ENCODE data around the gene MYL7. TPM values are rescaled to one million over a fixed set of nuclear protein-coding genes. Genes with fewer than 3 reads are reported as not detected.

The MYL7 gene
- polyA plus RNA-seq, 2 of the 4 experiments (the other 2 are of a cell fraction): not detected

GRCh38 chr7:44117801-44118429, 23.2 kb downstream of the MYL7 start:
- WGBS (ENCODE audit: missing lambda C conversion rate): 90% methylated on average over 13 of the region's 13 CpGs
- Histone ChIP-seq H3K9me3 (no peaks in the 10 kb centered on the region), H3K27ac (no peak overlapping the region), H3K4me1 (peaks cover 12% of the 10 kb centered on the region), H3K4me2 (no peak overlapping the region), H3K4me3 (no peak overlapping the region)
- TF ChIP-seq FOSB (CRISPR knock-in tag; IDR thresholded peaks at IDR 0.05): no peak
- TF ChIP-seq, protein P1, sequence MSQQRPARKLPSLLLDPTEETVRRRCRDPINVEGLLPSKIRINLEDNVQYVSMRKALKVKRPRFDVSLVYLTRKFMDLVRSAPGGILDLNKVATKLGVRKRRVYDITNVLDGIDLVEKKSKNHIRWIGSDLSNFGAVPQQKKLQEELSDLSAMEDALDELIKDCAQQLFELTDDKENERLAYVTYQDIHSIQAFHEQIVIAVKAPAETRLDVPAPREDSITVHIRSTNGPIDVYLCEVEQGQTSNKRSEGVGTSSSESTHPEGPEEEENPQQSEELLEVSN (IDR thresholded peaks at IDR 0.05; ENCODE audit: borderline replicate concordance, low read depth): no peak
- TF ChIP-seq HOXB13 (CRISPR knock-in tag; IDR thresholded peaks at IDR 0.05; ENCODE audit: low read depth): no peak
- no peak for TF ChIP-seq EHMT2 (IDR thresholded peaks at IDR 0.05; ENCODE audit: low read depth)
- no peak for TF ChIP-seq MAZ (IDR thresholded peaks at IDR 0.05; ENCODE audit: borderline replicate concordance, low read depth, low read length)
- TF ChIP-seq, protein P2, sequence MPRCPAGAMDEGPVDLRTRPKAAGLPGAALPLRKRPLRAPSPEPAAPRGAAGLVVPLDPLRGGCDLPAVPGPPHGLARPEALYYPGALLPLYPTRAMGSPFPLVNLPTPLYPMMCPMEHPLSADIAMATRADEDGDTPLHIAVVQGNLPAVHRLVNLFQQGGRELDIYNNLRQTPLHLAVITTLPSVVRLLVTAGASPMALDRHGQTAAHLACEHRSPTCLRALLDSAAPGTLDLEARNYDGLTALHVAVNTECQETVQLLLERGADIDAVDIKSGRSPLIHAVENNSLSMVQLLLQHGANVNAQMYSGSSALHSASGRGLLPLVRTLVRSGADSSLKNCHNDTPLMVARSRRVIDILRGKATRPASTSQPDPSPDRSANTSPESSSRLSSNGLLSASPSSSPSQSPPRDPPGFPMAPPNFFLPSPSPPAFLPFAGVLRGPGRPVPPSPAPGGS (IDR thresholded peaks at IDR 0.05): no peak
- TF ChIP-seq HOXB5 (CRISPR knock-in tag; IDR thresholded peaks at IDR 0.05): no peak
- no peak for TF ChIP-seq PHF8 (IDR thresholded peaks at IDR 0.05; ENCODE audit: borderline replicate concordance, low read depth)
- no peak for TF ChIP-seq TP53 (CRISPR knock-in tag; IDR thresholded peaks at IDR 0.05)
- TF ChIP-seq ZSCAN20 (CRISPR knock-in tag; IDR thresholded peaks at IDR 0.05): no peak
- TF ChIP-seq RAD21 (conservative IDR thresholded peaks at IDR 0.05 in 1 of 2, IDR thresholded peaks at IDR 0.05 in 1 of 2): no peak
- no peak for TF ChIP-seq ESRRA (IDR thresholded peaks at IDR 0.05; ENCODE audit: borderline replicate concordance, low read length)
- TF ChIP-seq HOXA7 (CRISPR knock-in tag; IDR thresholded peaks at IDR 0.05): no peak
- TF ChIP-seq, protein P3, sequence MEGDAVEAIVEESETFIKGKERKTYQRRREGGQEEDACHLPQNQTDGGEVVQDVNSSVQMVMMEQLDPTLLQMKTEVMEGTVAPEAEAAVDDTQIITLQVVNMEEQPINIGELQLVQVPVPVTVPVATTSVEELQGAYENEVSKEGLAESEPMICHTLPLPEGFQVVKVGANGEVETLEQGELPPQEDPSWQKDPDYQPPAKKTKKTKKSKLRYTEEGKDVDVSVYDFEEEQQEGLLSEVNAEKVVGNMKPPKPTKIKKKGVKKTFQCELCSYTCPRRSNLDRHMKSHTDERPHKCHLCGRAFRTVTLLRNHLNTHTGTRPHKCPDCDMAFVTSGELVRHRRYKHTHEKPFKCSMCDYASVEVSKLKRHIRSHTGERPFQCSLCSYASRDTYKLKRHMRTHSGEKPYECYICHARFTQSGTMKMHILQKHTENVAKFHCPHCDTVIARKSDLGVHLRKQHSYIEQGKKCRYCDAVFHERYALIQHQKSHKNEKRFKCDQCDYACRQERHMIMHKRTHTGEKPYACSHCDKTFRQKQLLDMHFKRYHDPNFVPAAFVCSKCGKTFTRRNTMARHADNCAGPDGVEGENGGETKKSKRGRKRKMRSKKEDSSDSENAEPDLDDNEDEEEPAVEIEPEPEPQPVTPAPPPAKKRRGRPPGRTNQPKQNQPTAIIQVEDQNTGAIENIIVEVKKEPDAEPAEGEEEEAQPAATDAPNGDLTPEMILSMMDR (IDR thresholded peaks at IDR 0.05): no peak
- TF ChIP-seq HEYL (CRISPR knock-in tag; IDR thresholded peaks at IDR 0.05): no peak
- DNase-seq (ENCODE audit: low read depth in 1 of 2, low spot score in 1 of 2) (no peak), ATAC-seq (no peak), FAIRE-seq (no peak)
- CTCF ChIA-PET: interaction anchor here (0.9 to 2.7 kb wide), 2 partner anchors 12 to 13 kb away, joined by 4 to 7 read pairs; no protein-coding TSS in a partner anchor
- POLR2A ChIA-PET: no interaction called here

DNA sequence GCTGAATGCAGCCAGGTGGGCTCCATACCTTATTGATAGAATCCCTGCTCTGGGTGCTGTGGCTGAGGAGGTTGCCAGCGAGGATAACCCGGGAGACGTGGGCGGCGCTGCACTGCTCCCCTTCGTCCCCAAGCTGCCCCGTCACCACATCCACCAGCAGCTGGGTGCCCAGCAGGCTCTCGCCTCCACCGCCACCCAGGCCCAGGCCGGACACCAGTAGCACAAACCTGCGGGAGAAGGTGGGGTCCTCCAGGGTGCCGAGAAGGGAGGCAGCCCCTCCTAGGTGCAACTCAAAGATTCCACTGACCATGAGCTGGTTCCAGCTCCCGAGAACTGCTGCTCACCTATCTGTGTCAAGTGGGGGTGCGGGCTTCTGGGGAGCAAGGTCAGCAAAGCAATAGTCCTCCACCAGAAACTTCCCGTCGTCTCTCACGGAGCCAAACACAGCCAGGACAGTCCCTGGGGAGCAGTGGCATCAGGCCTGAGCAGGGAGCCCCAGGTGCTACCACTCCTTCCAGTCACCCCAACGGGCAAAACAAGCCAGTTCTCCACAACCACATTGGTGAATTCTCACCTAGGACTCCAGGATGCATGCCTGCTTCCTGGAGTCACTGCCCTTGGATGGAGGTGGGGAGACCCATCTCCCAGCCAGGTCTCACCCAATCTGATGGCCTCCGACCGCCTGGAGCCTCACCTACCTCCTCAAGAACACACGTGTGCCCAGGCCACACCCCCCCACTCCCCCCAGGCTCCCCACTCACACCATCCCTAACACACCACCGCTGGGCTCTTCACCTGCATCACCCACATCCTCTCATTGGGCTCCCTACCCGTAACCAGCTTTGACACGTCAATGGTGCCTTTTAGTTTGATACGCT, 24.1 kb downstream of the MYL7 start:
- FAIRE-seq (no peak), ATAC-seq (no peak), DNase-seq (ENCODE audit: low read depth in 1 of 2, low spot score in 1 of 2) (no peak)
- WGBS (ENCODE audit: missing lambda C conversion rate): 89% methylated on average over 12 of the region's 25 CpGs
- ChIA-PET POLR2A (no interaction called here), CTCF (interaction anchor here (0.9 to 2.7 kb wide), 4 partner anchors 10 to 25 kb away, joined by 3 to 7 read pairs (median 4); no protein-coding TSS in a partner anchor)
- H3K9me3 ChIP-seq: no peaks in the 10 kb centered on the region
- H3K27ac ChIP-seq: no peak overlapping the region
- no peak overlapping the region for H3K4me2 ChIP-seq
- peaks cover 11% of the 10 kb centered on the region for H3K4me1 ChIP-seq
- H3K4me3 ChIP-seq: no peak overlapping the region
- TF ChIP-seq KDM1A (IDR thresholded peaks at IDR 0.05; ENCODE audit: low read depth) (no peak), RCOR1 (IDR thresholded peaks at IDR 0.05; ENCODE audit: low read depth, low read length) (no peak), CHD4 (IDR thresholded peaks at IDR 0.05; ENCODE audit: borderline replicate concordance) (no peak), RNF2 (IDR thresholded peaks at IDR 0.05; ENCODE audit: borderline replicate concordance, low read depth) (no peak), HDAC2 (IDR thresholded peaks at IDR 0.05) (no peak), CBX8 (IDR thresholded peaks at IDR 0.05) (no peak), ZFP36 (IDR thresholded peaks at IDR 0.05; ENCODE audit: borderline replicate concordance, partially characterized antibody) (no peak), BHLHE40 (IDR thresholded peaks at IDR 0.05; ENCODE audit: low read depth, low read length) (no peak), EHMT2 (IDR thresholded peaks at IDR 0.05; ENCODE audit: low read depth) (no peak), ZNF302 (CRISPR knock-in tag; IDR thresholded peaks at IDR 0.05) (no peak), EP300 (IDR thresholded peaks at IDR 0.05) (no peak)
- TF ChIP-seq, protein P1 (IDR thresholded peaks at IDR 0.05; ENCODE audit: borderline replicate concordance, low read depth): no peak
- TF ChIP-seq, protein P3 (IDR thresholded peaks at IDR 0.05): no peak
- TF ChIP-seq, protein P4, sequence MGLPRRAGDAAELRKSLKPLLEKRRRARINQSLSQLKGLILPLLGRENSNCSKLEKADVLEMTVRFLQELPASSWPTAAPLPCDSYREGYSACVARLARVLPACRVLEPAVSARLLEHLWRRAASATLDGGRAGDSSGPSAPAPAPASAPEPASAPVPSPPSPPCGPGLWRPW (IDR thresholded peaks at IDR 0.05): no peak
